Ovary (tissue), 9 donors: ENCODE results near the gene SFMBT2. TPM values are rescaled to one million over a fixed set of nuclear protein-coding genes. Genes with fewer than 3 reads are reported as not detected.

Experiments
- DNase-seq, 5 donors: peaks; one replicate each; pipeline ENCODE4 v3.0.0-alpha.2; 2019 to 2020
- H3K27ac ChIP-seq, 2 donors: fragments of 200-600 bp; one replicate each; pipeline versions ENCODE4 v1.5.1 to v1.8.0; 2019 to 2022
- H3K27me3 ChIP-seq: fragments of 200-600 bp; one replicate; pipeline ENCODE4 v1.8.0; 2022
- H3K36me3 ChIP-seq: fragments of 200-600 bp; sonication (generic); one replicate; pipeline ENCODE4 v1.5.1; 2019
- H3K4me1 ChIP-seq: one replicate; pipeline ENCODE4 v1.8.1; 2013; ENCODE audit warnings: mild to moderate bottlenecking, moderate library complexity; ENCODE audit not compliant: insufficient read depth
- H3K4me3 ChIP-seq: fragments of 200-600 bp; sonication (generic); one replicate; pipeline ENCODE4 v1.5.1; 2017
- H3K9me3 ChIP-seq, 2 donors: fragments of 200-600 bp in 1 of 2; sonication (generic) in 1 of 2; one replicate each; pipeline versions ENCODE4 v1.5.1 to v1.8.1; 2013 to 2019; ENCODE audit warnings: mild to moderate bottlenecking in 1 of 2, moderate library complexity in 1 of 2
- CTCF ChIP-seq, 3 donors: fragments of 450-650 bp in 2 of 3; fragments of 200-600 bp in 1 of 3; IDR thresholded peaks; one replicate each; pipeline versions ENCODE4 v1.5.1 to v1.8.0; 2016 to 2022; ENCODE audit warnings: antibody characterized with exemption in 3 of 3, mild to moderate bottlenecking in 1 of 3
- EP300 ChIP-seq: sonication (generic); formaldehyde crosslinking; IDR thresholded peaks from one replicate; pipeline ENCODE4 v1.6.1; 2017; ENCODE audit warnings: antibody characterized with exemption
- POLR2A ChIP-seq: fragments of 450-650 bp; IDR thresholded peaks from one replicate; pipeline ENCODE4 v1.6.1; 2017; ENCODE audit warnings: antibody characterized with exemption, mild to moderate bottlenecking, moderate library complexity
- WGBS, 3 donors: extraction: QIAGEN DNeasy Blood & Tissue Kit in 1 of 3; methylation state at CpG; one replicate each; pipeline versions ENCODE4 v1.1.5 to v1.1.7; 2013 to 2017; 5-methylcytosine and 5-hydroxymethylcytosine counted together
- intact Hi-C, 4 donors: fragments of 100-400 bp; cut with DNase I; formaldehyde crosslinking; loops; one replicate each; pipeline versions ENCODE4 v1.11.0 to v1.15.1; 2022 to 2023
- polyA plus RNA-seq, 2 donors: library from polyadenylated mRNA; stranded (reverse); fragments of 200-250 nt in 1 of 2; fragments of 350-450 nt in 1 of 2; fragmentation: Illumina TruSeq in 1 of 2; extraction: RNeasy Lipid Tissue Mini Kit (QIAGEN cat#74804) in 1 of 2; gene quantifications; one replicate each; pipeline ENCODE4 v1.2.3, GENCODE V29; 2013 to 2014
- total RNA-seq, 7 donors: library from RNA; depleted of rRNA in 2 of 7; stranded (reverse); fragments of >200 nt in 2 of 7; fragmentation: NEBNext Ultra II Directional in 3 of 7; extraction: Animal tissue kit (Norgen Biotek cat#: 25700) in 3 of 7; gene quantifications; one replicate each; pipeline versions ENCODE4 v1.1.0 to v1.2.4, GENCODE V29; 2016 to 2023
- donor health status: DM: no; HTN: no; CAD: no; lungs with moderate emphysema.
- donor health status: DM: no; HTN: no; CAD: no.
- donor health status: Bipolar disorder and iron deficiency.
- donor health status: DM: yes; HTN: yes; CAD: no.
- donor health status: DM: no; HTN: no; CAD: no.
- donor health status: DM: yes; HTN: yes; CAD: no.

SFMBT2 gene
- total and polyA plus RNA-seq, 9 donors, result 5.0 to 28.1 (median 17.8) TPM

DNA sequence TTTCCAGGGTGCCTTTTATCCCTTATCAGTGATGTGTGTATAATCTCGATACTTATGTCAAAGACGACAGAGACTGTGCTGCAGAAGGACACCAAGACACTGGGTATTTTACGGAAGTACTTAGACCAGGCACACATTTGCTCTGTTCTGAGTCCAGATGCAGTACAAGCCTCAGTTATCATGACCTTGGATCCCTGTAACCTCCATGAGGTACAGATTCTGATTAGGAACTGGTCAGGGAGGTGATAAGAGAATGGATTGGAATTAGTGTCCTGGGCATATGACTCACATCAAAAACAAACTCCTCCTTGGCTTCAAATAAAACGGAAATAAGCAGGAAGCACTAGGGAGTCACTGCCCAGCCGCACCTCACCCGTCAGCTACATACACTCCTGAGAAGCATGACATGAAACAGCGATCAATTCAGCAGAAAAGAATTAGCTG is 146.5 kb downstream of the SFMBT2 start:
- no peaks in the 10 kb centered on the region for H3K27me3 ChIP-seq
- peaks cover 5% of the 10 kb centered on the region for H3K4me1 ChIP-seq
- DNase-seq, result no peak
- no peak overlapping the region for H3K4me3 ChIP-seq
- H3K9me3 ChIP-seq, result no peaks in the 10 kb centered on the region
- WGBS, 3 donors, result 15 to 35% (median 18%) methylated on average over 7 of the region's 7 CpGs
- intact Hi-C loops, result loop anchor here in 3 of 4 donors (5.0 to 10.0 kb wide), 2 partner anchors 140 to 143 kb away; no protein-coding TSS in a partner anchor
- TF ChIP-seq CTCF (IDR thresholded peaks at IDR 0.05), result no peak
- no peak for TF ChIP-seq EP300
- peak overlapping the region in 1 of 2 donors; percentile 54 for H3K27ac ChIP-seq
- no peaks in the 10 kb centered on the region for H3K36me3 ChIP-seq

GRCh38 chr10:7263616-7264015 is 147.2 kb downstream of the SFMBT2 start:
- Histone ChIP-seq H3K4me3 (no peak overlapping the region), H3K4me1 (peaks cover 5% of the 10 kb centered on the region), H3K9me3 (no peaks in the 10 kb centered on the region), H3K27ac (peak overlapping the region in 1 of 2 donors; percentile 54), H3K36me3 (no peaks in the 10 kb centered on the region), H3K27me3 (no peaks in the 10 kb centered on the region)
- TF ChIP-seq CTCF (IDR thresholded peaks at IDR 0.05) (no peak), EP300 (no peak), POLR2A (no peak)
- intact Hi-C loops, result loop anchor here in 3 of 4 donors (5.0 to 10.0 kb wide), 2 partner anchors 141 to 144 kb away; no protein-coding TSS in a partner anchor
- no peak for DNase-seq
- WGBS, 3 donors, result 91 to 96% (median 93%) methylated on average over 5 of the region's 5 CpGs

- Histone ChIP-seq H3K27ac (no peak overlapping the region), H3K4me1 (peaks cover 5% of the 10 kb centered on the region), H3K9me3 (no peaks in the 10 kb centered on the region), H3K4me3 (no peak overlapping the region), H3K27me3 (no peaks in the 10 kb centered on the region), H3K36me3 (no peaks in the 10 kb centered on the region)
- 85 to 89% (median 87%) methylated on average over 5 of the region's 5 CpGs for WGBS, 3 donors
- no peak for TF ChIP-seq EP300
- TF ChIP-seq POLR2A, result no peak
- no peak for TF ChIP-seq CTCF (IDR thresholded peaks at IDR 0.05)
- no peak for DNase-seq
- intact Hi-C loops, result loop anchor here in 3 of 4 donors (5.0 to 10.0 kb wide), 2 partner anchors 143 to 146 kb away; no protein-coding TSS in a partner anchor
Measured at GRCh38 chr10:7261351-7261750, 149.5 kb downstream of the SFMBT2 start.

DNA sequence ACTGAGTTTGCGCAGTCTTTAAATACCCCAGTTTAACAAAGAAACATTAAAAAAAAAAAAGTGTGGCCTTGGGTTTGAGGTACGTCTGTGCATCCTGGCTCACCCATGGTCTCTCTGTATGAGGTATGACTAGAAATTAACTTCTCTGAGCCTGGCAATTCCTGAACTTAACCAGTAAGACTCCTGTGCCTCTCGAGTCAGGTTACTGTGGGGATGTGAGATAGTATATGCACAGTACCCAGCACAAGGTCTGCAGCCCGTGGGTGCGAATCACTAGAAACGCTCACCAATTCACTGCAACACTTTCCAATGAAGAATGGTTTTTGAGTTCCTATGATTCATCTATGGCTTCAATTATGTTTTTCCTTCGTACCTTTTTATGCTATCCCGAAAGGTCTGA is 149.9 kb downstream of the SFMBT2 start:
- Histone ChIP-seq H3K27me3 (no peaks in the 10 kb centered on the region), H3K4me1 (peaks cover 5% of the 10 kb centered on the region), H3K9me3 (no peaks in the 10 kb centered on the region), H3K27ac (no peak overlapping the region), H3K4me3 (no peak overlapping the region), H3K36me3 (no peaks in the 10 kb centered on the region)
- no peak for TF ChIP-seq POLR2A
- no peak for DNase-seq
- intact Hi-C loops, result loop anchor here in 3 of 4 donors (5.0 to 10.0 kb wide), 2 partner anchors 144 to 146 kb away; no protein-coding TSS in a partner anchor
- 90 to 94% (median 92%) methylated on average over 8 of the region's 8 CpGs for WGBS, 3 donors

GRCh38 chr10:7260412-7260900 is 150.4 kb downstream of the SFMBT2 start:
- H3K4me3 ChIP-seq, result no peak overlapping the region
- WGBS, 3 donors, result 5 to 16% (median 8%) methylated on average over 3 of the region's 3 CpGs
- TF ChIP-seq EP300 (no peak), CTCF (IDR thresholded peaks at IDR 0.05) (peak; percentile 19 to 70 (median 66)), POLR2A (no peak)
- H3K27ac ChIP-seq, result no peak overlapping the region
- no peaks in the 10 kb centered on the region for H3K9me3 ChIP-seq
- intact Hi-C loops, result loop anchor here in 3 of 4 donors (5.0 to 10.0 kb wide), 2 partner anchors 144 to 147 kb away; no protein-coding TSS in a partner anchor
- peak in 4 of 5 donors; percentile 35 to 73 (median 61) for DNase-seq
- peaks cover 5% of the 10 kb centered on the region for H3K4me1 ChIP-seq
- no peaks in the 10 kb centered on the region for H3K27me3 ChIP-seq
- H3K36me3 ChIP-seq, result no peaks in the 10 kb centered on the region
